GM12892 (cell line): ENCODE measurements around the gene CHST7.
A peak's percentile ranks its signal among the peaks of the same experiment; 100 is the strongest.

Experiments used
- DNase-seq: peaks from one replicate; pipeline ENCODE4 v3.0.0; 2011; ENCODE audit not compliant: insufficient read length
- FAIRE-seq: peaks from 2 replicates; lab custom pipeline; 2011; peaks lifted over from hg19 to GRCh38; lab: Jason Lieb, UNC
- POLR2A ChIP-seq: IDR thresholded peaks from 2 replicates; pipeline ENCODE4 v1.6.1; 2011; ENCODE audit warnings: low read depth, low read length, control low read depth
- POLR2AphosphoS5 ChIP-seq: IDR thresholded peaks from 2 replicates; pipeline ENCODE4 v1.6.1; 2011; ENCODE audit warnings: low read depth, low read length, control low read depth
- TAF1 ChIP-seq: IDR thresholded peaks from 2 replicates; pipeline ENCODE4 v1.6.1; 2011; ENCODE audit warnings: low read depth, mild to moderate bottlenecking, control low read depth, low read length, borderline replicate concordance

CHST7 gene

DNA sequence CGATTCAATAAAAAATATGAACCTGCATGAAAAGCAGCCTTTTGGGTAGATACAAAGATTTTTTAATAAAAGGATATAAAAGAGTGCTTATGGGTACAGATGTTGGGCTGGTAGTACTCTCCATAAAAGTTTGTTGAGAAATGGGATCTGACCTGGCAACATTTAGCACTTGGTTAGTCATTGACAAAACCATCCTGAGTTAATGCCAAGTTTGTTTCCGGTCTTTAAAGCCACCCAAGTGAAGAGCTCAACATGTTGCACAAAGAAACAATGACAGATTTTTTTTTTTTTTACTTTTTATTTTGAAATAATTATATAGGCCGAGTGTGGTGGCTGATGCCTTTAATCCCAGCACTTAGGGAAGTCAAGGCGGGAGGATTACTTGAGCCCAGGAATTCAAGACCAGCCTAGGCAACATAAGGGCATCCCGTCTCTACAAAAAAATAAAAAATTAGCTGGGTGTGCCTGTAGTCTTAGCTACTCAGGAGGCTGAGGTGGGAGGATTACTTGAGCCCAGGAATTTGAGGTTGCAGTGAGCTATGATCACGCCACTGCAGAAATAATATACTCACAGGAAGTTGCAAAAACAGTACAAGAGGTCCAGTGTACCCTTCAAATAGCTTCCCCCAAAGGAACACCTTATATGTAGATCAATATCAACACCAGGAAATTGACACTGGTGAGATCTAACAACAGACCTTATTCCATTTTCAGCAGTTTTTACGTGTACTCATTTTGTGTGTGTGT, 16.6 kb downstream of the CHST7 start:
- FAIRE-seq (no peak), DNase-seq (no peak)
- no peak for TF ChIP-seq POLR2A

DNA sequence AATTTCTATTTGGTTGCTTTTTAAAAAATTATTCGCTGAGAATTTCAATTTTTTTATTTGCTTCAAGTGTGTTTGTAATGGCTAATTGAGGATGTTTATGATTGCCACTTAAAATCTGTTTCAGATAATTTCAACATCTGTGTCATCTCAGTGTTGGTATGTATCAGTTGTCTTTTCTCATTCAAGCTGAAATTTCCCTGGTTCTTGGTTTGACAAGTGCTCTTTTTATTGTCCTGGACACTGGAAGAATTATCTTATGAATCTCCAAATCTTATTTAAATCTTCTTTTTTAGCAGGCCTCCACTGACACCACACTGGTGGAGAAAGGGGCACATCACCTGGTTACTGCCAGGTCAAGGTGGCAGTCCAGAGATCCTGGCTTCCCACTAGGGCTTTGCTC, 21.5 kb downstream of the CHST7 start:
- FAIRE-seq (no peak), DNase-seq (no peak)
- TF ChIP-seq POLR2AphosphoS5, result no peak
- no peak for TF ChIP-seq TAF1
- TF ChIP-seq POLR2A, result no peak

GRCh38 chrX:46597208-46597607, 23.6 kb downstream of the CHST7 start:
- TF ChIP-seq POLR2A (no peak), TAF1 (no peak), POLR2AphosphoS5 (no peak)
- FAIRE-seq (peak; percentile 62), DNase-seq (no peak)

DNA sequence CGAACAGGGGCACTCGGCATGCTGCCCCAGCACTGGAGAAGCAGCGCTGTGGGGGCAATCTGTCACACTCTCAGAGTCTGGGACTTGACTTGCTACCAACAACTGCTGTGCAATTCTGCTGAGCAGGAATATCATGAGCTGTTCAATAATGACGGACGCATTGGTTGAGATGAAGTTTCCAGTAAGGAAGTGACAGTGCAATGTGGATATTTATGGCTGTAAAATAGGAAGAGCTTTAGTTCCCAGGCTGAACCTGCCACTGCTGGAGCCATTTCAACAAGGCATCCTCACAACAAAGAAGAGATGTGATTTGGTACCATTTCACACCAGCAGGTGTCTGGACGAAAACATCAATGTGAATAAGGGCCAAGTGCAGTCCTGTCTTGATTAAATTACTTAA, 24.2 kb downstream of the CHST7 start:
- TF ChIP-seq POLR2AphosphoS5 (no peak), POLR2A (no peak), TAF1 (no peak)
- FAIRE-seq, result no peak
- no peak for DNase-seq

DNA sequence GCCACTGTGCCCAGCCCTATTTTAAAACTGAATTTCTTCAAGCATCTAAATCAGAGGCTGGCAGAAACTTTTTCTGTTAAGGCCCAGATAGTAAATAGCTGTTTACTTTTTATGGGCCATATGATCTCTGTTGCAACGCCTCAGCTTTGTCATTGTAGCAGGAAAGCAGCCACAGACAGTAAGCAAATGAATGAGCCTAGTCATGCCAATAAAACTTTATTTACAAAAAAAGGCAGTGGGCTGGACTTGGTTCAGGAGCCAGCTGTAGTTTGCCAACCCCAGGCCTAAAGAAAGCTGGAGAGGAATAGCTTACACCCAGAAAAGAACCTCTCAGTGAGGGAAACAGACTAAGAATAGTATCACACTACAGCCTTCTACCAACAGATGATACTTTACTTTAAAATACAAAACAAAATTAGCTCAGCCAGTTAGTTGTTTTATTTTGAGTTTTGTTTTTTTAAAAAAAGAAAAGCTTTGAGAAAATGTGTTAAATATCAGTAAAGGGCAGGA, 25.5 kb downstream of the CHST7 start:
- TF ChIP-seq POLR2AphosphoS5 (no peak), POLR2A (no peak)
- FAIRE-seq (no peak), DNase-seq (no peak)

DNA sequence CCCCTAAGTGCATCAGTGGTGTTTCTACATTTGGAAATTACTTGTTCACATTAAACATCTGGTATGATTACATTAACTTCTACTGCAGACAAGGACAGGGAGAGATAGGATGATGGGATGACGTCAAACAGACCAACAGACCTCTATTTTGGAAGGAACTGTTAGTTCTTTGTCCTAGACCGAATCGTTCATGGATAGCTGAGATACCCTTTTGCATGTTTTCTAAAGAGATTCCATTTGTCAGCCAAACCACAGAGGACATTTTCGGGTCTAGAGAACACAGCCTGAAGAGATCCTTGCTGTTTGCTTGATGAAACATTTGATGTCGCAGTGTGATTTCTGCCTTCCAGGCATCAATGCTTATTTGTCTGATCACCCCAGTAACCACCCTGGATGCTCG, 27.7 kb downstream of the CHST7 start:
- DNase-seq (no peak), FAIRE-seq (no peak)
- TF ChIP-seq TAF1 (no peak), POLR2A (no peak), POLR2AphosphoS5 (no peak)

DNA sequence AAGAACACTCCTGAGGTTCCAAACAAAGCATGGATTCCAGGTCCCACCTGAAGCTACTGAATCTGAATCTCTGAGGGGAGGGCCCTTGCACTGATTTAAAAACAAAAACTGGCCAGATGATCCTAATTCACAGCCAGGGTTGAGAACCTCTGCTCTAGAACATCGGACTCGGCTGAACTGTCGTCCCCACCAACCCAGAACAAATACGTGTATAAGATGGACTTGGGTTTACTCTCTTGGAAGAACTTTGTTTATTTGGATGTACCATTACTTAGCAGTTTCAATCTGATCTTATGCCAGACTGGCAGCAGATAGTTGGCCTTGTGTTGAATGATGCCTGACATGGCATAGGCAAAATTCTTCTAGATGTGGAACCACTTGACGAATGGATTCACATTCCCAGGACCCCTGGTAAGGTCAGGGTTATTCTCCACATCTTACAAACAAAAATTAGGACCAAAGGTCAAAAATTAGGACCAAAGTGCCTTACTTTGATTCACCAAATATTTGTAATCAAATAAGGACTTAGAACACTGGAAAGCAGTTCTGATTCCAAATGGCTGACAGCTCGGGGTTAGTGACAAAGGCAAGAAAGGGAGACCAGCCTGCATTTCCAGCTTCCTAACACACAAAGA, 29.0 kb downstream of the CHST7 start:
- DNase-seq (no peak), FAIRE-seq (no peak)
- TF ChIP-seq POLR2AphosphoS5, result no peak
- TF ChIP-seq TAF1, result no peak
- no peak for TF ChIP-seq POLR2A

- FAIRE-seq, result no peak
- no peak for DNase-seq
- TF ChIP-seq POLR2AphosphoS5, result peak; percentile 40; the same call in 1 of the 2 replicates
- TF ChIP-seq POLR2A, result no peak
These were observed 34.4 kb downstream of the CHST7 start for GRCh38 chrX:46607916-46608315.

DNA sequence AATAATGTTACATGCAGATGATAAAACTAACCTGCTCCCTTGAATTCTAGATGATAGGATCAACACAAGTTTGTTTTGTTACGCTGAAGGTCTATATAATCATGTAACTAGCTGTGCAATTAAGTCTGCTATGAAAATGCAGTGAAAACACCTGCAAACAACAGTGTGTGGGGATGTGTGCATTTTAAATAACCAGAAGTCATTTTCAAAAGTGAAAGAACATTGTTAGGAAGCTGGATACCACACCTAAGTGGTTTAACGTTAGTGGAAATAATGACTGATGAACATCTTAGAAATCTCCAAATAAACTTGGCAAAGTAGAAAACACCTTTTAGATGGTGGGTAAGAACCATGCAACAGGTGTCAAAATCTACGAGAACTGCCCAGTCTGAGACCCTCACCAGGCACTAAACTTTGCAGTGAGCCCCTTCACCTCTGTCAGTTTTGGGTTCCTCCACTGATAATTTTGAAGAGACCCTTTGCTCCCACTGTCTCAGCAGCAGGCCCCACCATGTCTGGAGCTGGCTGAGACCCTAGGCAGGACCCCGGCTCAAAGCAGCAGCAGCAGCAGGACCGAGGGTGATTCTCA, 36.6 kb downstream of the CHST7 start:
- FAIRE-seq (no peak), DNase-seq (no peak)
- TF ChIP-seq POLR2AphosphoS5, result no peak
- TF ChIP-seq POLR2A, result no peak
- no peak for TF ChIP-seq TAF1

DNA sequence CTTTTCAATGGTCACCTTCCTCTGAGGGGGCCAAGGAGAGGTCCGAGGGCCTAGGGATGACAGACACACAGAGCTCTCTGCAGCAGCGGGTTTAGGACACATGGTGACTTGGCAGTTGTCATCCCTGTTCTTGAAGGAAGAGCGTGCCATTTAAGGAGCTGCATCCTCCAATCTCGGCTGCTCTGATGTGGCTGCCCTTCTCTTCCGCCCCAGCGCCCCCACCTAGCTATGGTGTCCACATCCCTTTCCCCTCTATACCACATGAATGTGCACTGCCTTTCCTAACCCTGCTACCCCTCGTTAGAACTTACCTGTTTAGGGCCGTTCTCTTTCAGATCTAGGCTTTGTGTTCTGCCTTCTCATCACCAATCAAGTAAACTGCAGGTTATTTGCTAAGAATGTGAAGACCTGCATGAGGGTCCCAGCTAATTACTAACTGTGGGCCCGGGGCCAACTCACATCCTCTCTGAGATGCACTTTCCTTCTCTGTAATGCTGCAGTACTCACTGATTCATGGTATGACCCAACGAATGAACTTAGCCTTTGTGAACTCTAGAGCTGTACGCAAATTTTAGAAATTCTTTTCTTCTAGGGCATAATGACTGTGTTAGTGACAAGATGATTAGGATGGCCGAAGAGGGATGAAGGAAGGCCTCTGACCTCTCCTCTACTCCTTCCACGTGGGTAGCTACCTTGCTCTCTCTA, 38.2 kb downstream of the CHST7 start:
- no peak for TF ChIP-seq POLR2A
- TF ChIP-seq TAF1, result no peak
- no peak for TF ChIP-seq POLR2AphosphoS5
- DNase-seq (no peak), FAIRE-seq (no peak)

DNA sequence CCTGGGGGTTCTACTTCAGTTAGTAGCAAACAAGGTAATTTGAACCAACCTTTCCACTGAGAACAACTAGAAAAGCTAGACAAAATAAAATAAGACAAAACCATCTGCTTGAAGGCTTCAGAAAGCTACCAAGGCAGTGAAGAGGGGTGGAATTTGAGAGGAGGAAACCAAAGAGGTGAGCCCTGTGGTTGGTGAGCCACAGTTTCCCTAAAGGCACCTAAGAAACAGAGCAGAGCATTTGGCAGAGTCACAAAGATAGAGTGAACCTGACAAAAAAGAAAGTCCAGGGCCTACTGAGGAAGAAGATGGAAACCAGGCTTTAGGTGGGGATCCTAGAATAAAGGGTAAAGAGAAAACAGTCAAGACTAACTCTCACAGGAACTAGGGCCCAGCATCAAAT, 44.3 kb downstream of the CHST7 start:
- TF ChIP-seq TAF1 (no peak), POLR2A (no peak), POLR2AphosphoS5 (no peak)
- FAIRE-seq, result peak; percentile 50

More for the DNA sequence above, 44.3 kb downstream of the CHST7 start:
- no peak for DNase-seq
